NCI-H446 (cell line): ENCODE data around the gene BRD1.
"Not testable (repeated sequence)": the region's sequence is repeated elsewhere in the genome, so short reads cannot be mapped to it uniquely, and the experiment has no call there.

Source experiments
- DNase-seq, 2 experiments: peaks; one replicate each; lab custom pipeline; 2025; lab: John Stamatoyannopoulos, UW

Gene BRD1

GRCh38 chr22:49826603-49827270, 936 bp downstream of the BRD1 start:
- DNase-seq = no peak

GRCh38 chr22:49825944-49826602, 1.6 kb downstream of the BRD1 start:
- no peak for DNase-seq

- DNase-seq = no peak
Measured at GRCh38 chr22:49825436-49825835, 2.2 kb downstream of the BRD1 start.

GRCh38 chr22:49824936-49825335, 2.7 kb downstream of the BRD1 start:
- DNase-seq = no peak

GRCh38 chr22:49824185-49824925, 3.3 kb downstream of the BRD1 start:
- no peak for DNase-seq

- DNase-seq = no peak
Measured at GRCh38 chr22:49823289-49824045, 4.2 kb downstream of the BRD1 start.

- not testable (repeated sequence) for DNase-seq
Measured at GRCh38 chr22:49821741-49822140, 5.9 kb downstream of the BRD1 start.

GRCh38 chr22:49820984-49821383, 6.7 kb downstream of the BRD1 start:
- no peak for DNase-seq

- DNase-seq = no peak
Measured at GRCh38 chr22:49817359-49817758, 10.3 kb downstream of the BRD1 start.

- no peak for DNase-seq
Measured at GRCh38 chr22:49815641-49816091, 12.0 kb downstream of the BRD1 start.

- DNase-seq = no peak
Measured at GRCh38 chr22:49814856-49815255, 12.8 kb downstream of the BRD1 start.

- no peak for DNase-seq
Measured at GRCh38 chr22:49814164-49814686, 13.4 kb downstream of the BRD1 start.

- no peak for DNase-seq
Measured at GRCh38 chr22:49812838-49813237, 14.8 kb downstream of the BRD1 start.

GRCh38 chr22:49811020-49811791, 16.5 kb downstream of the BRD1 start:
- DNase-seq = no peak

GRCh38 chr22:49810363-49811019, 17.2 kb downstream of the BRD1 start:
- no peak for DNase-seq

GRCh38 chr22:49807780-49808708, 19.6 kb downstream of the BRD1 start:
- DNase-seq = no peak

- no peak for DNase-seq
Measured at GRCh38 chr22:49807129-49807528, 20.5 kb downstream of the BRD1 start.

- no peak for DNase-seq
Measured at GRCh38 chr22:49803737-49804375, 23.8 kb downstream of the BRD1 start.

GRCh38 chr22:49803134-49803533, 24.5 kb downstream of the BRD1 start:
- DNase-seq = no peak
